ENCODE measurements around the gene FIP1L1. TPM values are rescaled to one million over a fixed set of nuclear protein-coding genes. Genes with fewer than 3 reads are reported as not detected.

The FIP1L1 gene
- total and polyA plus RNA-seq, 10 of the 15 experiments (the other 5 are each of a cell fraction or from before 2014, with no cell fraction given) = 28.1 to 110 (median 59.4) TPM

DNA sequence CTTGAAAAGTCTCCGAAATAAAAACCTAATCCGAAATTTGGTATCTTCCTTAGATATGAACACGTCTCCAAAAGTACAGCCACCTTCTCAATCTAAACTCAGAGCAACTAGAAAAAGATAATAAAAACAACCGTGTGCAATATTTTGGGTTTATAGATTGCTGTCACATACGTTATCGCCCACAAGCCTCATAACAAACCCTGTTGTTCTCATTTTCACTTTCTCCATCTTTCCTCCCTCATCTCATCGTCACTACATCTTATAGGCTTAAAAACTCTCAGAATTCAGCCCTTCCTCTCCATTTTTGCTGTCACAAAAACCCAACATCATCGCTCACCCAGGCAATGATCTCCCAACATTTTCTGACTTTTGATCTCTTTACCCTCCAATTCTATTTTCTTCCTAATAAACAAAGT is 11.1 kb upstream of the FIP1L1 start:
- ATAC-seq (peak; percentile 13), DNase-seq (ENCODE audit: low read depth, low spot score) (no peak), FAIRE-seq (no peak)
- Histone ChIP-seq H3K9ac (ENCODE audit: control insufficient read depth, insufficient read depth, low read length) (peak overlapping the region; percentile 75), H3K9me3 (replicated peaks; ENCODE audit: control insufficient read depth, insufficient read depth, low read length) (no peaks in the 10 kb centered on the region), H3K79me2 (ENCODE audit: control insufficient read depth, insufficient read depth, low read length) (peaks cover 42% of the 10 kb centered on the region), H3K27me3 (replicated peaks in 1 of 2; ENCODE audit: control insufficient read depth in 2 of 2, insufficient read depth in 2 of 2, low read length in 1 of 2) (no peaks in the 10 kb centered on the region), H2AFZ (ENCODE audit: control insufficient read depth, low read depth, low read length) (peak overlapping the region; percentile 96), H3K36me3 (ENCODE audit: control insufficient read depth in 2 of 2, insufficient read depth in 2 of 2, low read length in 1 of 2) (no peaks in the 10 kb centered on the region; a peak in 1 of 4 replicates), H3K4me3 (peak overlapping the region; percentile 95), H4K20me1 (ENCODE audit: control insufficient read depth, insufficient read depth) (no peaks in the 10 kb centered on the region), H3K4me2 (ENCODE audit: control insufficient read depth, insufficient read depth) (peak overlapping the region; percentile 70), H3K27ac (ENCODE audit: control insufficient read depth, insufficient read depth) (peak overlapping the region; percentile 81), H3K4me1 (ENCODE audit: control insufficient read depth, insufficient read depth, low read length) (no peaks in the 10 kb centered on the region)
- BruUV-seq (replicated peaks) = TSS peak; percentile 99
- SMC1A ChIA-PET (ENCODE audit: uncharacterized antibody, unreplicated experiment) = interaction anchor here (0.7 to 4.9 kb wide), 7 partner anchors 8 to 287 kb away, joined by 3 to 32 read pairs (median 5); partner anchors contain the start of gene FIP1L1
- in situ Hi-C loops (cut with MboI) (loop anchor here (25.0 kb wide), 1 partner anchor 654 kb away; no protein-coding TSS in a partner anchor), intact Hi-C loops (cut with micrococcal nuclease; ENCODE audit: unreplicated experiment) (no loop called here)
- CTCF ChIA-PET = interaction anchor here (0.7 to 1.7 kb wide), 6 partner anchors 10 to 355 kb away, joined by 3 to 11 read pairs (median 3); partner anchors contain the start of gene FIP1L1
- POLR2A ChIA-PET = interaction anchor here (0.7 to 2.8 kb wide), 2 partner anchors 9 to 13 kb away, joined by 3 to 32 read pairs; partner anchors contain the start of gene FIP1L1
- RAD21 ChIA-PET (ENCODE audit: unreplicated experiment) = interaction anchor here (0.6 to 1.3 kb wide), 4 partner anchors 9 to 275 kb away, joined by 3 to 4 read pairs (median 3); no protein-coding TSS in a partner anchor
- 4% methylated on average over 8 of the region's 8 CpGs for WGBS (ENCODE audit: insufficient coverage, insufficient replicate concordance, low lambda C conversion rate, missing lambda C conversion rate)
- TF ChIP-seq PAX8 (IDR thresholded peaks at IDR 0.05) (peak; percentile 86), MTA2 (IDR thresholded peaks at IDR 0.05; ENCODE audit: low read depth) (no peak), HDGF (IDR thresholded peaks at IDR 0.05) (no peak), SRF (IDR thresholded peaks at IDR 0.05; ENCODE audit: low read depth in 2 of 2, low read length in 2 of 2) (no peak), NFXL1 (IDR thresholded peaks at IDR 0.05; ENCODE audit: borderline replicate concordance) (no peak), PRDM15 (CRISPR knock-in tag; IDR thresholded peaks at IDR 0.05) (no peak), USF1 (IDR thresholded peaks at IDR 0.05; ENCODE audit: borderline replicate concordance, extremely low read length, insufficient read depth, low read depth, low read length) (no peak), SREBF2 (IDR thresholded peaks at IDR 0.05; ENCODE audit: low read length) (no peak), KLF5 (IDR thresholded peaks at IDR 0.05; ENCODE audit: partially characterized antibody) (peak; percentile 8), ATF7 (IDR thresholded peaks at IDR 0.05; ENCODE audit: low read depth) (0 out of 2 replicates have a peak, but pooled peaks have one; percentile 28), TCF7 (IDR thresholded peaks at IDR 0.05; ENCODE audit: borderline replicate concordance) (no peak), STAT1 (conservative IDR thresholded peaks at IDR 0.05) (no peak), SMARCA5 (IDR thresholded peaks at IDR 0.05) (no peak)
- TF ChIP-seq, protein P1, sequence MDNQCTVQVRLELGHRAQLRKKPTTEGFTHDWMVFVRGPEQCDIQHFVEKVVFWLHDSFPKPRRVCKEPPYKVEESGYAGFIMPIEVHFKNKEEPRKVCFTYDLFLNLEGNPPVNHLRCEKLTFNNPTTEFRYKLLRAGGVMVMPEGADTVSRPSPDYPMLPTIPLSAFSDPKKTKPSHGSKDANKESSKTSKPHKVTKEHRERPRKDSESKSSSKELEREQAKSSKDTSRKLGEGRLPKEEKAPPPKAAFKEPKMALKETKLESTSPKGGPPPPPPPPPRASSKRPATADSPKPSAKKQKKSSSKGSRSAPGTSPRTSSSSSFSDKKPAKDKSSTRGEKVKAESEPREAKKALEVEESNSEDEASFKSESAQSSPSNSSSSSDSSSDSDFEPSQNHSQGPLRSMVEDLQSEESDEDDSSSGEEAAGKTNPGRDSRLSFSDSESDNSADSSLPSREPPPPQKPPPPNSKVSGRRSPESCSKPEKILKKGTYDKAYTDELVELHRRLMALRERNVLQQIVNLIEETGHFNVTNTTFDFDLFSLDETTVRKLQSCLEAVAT (IDR thresholded peaks at IDR 0.05) = 0 out of 2 replicates have a peak, but pooled peaks have one; percentile 54
- TF ChIP-seq, protein P2, sequence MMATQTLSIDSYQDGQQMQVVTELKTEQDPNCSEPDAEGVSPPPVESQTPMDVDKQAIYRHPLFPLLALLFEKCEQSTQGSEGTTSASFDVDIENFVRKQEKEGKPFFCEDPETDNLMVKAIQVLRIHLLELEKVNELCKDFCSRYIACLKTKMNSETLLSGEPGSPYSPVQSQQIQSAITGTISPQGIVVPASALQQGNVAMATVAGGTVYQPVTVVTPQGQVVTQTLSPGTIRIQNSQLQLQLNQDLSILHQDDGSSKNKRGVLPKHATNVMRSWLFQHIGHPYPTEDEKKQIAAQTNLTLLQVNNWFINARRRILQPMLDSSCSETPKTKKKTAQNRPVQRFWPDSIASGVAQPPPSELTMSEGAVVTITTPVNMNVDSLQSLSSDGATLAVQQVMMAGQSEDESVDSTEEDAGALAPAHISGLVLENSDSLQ (IDR thresholded peaks at IDR 0.05) = no peak
- TF ChIP-seq, protein P3, sequence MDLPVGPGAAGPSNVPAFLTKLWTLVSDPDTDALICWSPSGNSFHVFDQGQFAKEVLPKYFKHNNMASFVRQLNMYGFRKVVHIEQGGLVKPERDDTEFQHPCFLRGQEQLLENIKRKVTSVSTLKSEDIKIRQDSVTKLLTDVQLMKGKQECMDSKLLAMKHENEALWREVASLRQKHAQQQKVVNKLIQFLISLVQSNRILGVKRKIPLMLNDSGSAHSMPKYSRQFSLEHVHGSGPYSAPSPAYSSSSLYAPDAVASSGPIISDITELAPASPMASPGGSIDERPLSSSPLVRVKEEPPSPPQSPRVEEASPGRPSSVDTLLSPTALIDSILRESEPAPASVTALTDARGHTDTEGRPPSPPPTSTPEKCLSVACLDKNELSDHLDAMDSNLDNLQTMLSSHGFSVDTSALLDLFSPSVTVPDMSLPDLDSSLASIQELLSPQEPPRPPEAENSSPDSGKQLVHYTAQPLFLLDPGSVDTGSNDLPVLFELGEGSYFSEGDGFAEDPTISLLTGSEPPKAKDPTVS (IDR thresholded peaks at IDR 0.05; ENCODE audit: low read depth, low read length) = no peak

Data from GM12878 (cell line).